Stimulated activated CD4-positive, alpha-beta T cell treated with anti-CD3 and anti-CD28 coated beads, Interleukin-1b, Interleukin-23, amount 100 ng/mL, for 4 hours (primary cell): Measurements from ENCODE around the gene IFFO2.

Experiments used
- DNase-seq, 2 donors: peaks; one replicate each; pipeline ENCODE4 v3.0.0-alpha.2; 2020; ENCODE audit warnings: low read depth in 2 of 2

The IFFO2 gene

GRCh38 chr1:18972531-18972930 lies 16.1 kb upstream of the IFFO2 start:
- DNase-seq: no peak

GRCh38 chr1:18970762-18971161 lies 14.3 kb upstream of the IFFO2 start:
- no peak for DNase-seq

DNA sequence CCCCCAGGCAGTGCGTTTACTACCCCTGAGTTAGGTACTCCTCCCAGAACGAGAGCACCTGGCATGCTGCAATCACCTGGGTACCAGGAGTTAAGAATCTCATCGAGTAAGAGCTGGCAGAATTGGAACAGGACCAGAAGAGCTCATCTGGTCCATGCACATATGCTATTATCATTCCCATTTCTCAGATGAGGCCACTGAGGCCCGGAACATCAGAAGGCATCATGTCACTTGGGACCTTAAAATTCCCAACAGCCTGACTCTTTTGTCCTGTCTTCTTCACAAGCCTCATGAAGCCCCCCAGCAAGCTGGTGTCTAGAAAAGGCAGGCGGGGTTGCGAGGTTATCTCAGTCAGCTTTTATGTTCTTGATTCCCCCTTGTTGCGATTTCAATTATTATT lies 13.9 kb upstream of the IFFO2 start:
- DNase-seq: no peak

DNA sequence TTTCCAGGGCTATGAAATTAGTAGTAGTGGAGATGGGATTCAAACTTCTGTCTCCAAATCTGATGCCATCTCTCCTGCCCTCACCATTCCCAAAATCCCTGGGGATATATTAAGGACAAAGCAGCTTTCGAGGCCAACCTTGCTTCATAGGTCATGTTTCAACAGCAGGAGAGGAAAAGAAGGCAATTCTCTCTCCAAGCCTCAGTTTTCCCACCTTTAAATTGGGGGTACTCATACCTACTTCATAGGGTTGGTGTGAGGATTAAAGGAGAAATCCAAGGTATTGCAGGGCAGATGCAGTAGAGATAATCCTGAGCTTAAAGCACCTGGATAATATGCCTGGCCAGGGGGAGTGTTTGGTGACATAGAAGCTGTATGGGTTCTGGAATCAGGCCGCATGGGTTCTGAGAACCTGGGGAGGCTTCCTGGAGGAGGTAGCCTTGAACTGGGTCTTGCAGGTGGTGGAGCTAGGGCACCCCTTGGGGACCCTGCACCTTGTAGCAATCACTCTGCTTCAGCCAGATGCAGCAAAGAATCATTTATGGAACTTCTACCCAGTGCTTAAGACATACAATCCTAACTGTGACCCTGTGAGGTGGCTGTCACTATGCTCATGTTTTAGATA lies 10.7 kb upstream of the IFFO2 start:
- no peak for DNase-seq

DNA sequence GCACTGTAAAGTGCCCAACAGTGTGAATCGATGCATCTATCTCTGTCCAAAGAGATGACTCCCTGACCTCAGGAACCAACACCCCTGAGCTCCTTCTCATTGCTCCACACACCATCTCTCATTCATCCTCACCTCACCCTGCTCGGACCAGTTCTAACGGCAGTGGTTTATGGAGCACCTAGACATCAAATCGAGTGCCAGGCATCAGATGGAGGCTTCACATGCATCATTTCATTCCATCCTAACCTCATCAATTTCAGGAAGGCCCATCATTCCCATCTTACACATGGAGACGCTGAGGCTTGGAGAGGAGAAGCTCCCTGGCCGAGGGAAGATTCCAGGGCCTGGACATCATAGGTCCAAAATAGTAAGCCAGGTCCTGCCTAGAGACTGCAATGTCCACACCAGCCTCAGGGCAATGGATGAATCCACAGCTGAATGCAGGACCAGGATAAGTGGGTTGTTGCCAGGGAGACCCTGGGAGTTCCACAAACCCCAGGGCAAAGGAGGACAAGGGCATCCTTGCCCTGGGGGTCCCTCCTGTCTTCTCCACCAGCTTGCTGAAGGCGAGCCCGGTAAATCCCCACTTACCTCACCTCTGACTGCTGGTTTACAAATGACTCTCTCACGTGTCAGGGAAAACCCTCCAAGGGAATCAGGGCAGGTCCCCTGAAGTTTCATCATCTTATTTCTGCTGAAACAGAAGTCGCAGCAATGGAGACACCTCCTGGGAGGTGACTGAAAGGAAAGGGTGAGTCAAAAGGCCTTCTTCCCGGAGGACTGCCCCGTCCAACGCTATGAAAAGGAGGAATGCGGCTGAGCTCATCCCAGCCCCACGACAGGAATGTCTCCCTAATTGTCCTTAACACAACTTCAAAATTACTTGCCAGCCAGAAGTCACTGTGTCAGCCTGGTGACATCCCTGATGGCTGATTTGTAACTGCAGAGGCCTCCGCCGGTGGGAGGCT lies 9.0 kb upstream of the IFFO2 start:
- DNase-seq: no peak

- no peak for DNase-seq
Observed at GRCh38 chr1:18963968-18964367, 7.5 kb upstream of the IFFO2 start.

- no peak for DNase-seq
Observed at GRCh38 chr1:18962855-18963737, 6.6 kb upstream of the IFFO2 start.

GRCh38 chr1:18962121-18962721 lies 5.7 kb upstream of the IFFO2 start:
- no peak for DNase-seq

DNA sequence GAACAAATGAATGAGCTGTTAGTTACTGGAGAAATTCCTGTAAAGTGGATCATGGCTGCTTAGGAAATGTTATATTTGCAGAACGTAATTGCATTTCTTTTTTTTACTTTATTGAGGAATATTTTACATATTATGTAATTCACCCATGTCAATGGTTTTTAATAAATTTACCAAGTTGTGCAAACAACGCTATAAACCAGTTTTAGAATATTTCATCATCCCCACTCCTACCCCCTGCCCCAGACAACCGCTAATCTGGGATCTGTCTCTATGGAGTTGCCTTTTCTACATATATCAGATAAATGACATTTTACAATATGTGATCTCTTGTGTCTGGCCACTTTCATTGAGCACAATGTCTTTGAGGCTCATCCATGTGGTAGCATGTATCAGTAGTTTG lies 4.3 kb upstream of the IFFO2 start:
- no peak for DNase-seq

- no peak for DNase-seq
Observed at GRCh38 chr1:18960409-18960808, 3.9 kb upstream of the IFFO2 start.

- DNase-seq: no peak
Observed at GRCh38 chr1:18959591-18959990, 3.1 kb upstream of the IFFO2 start.

DNA sequence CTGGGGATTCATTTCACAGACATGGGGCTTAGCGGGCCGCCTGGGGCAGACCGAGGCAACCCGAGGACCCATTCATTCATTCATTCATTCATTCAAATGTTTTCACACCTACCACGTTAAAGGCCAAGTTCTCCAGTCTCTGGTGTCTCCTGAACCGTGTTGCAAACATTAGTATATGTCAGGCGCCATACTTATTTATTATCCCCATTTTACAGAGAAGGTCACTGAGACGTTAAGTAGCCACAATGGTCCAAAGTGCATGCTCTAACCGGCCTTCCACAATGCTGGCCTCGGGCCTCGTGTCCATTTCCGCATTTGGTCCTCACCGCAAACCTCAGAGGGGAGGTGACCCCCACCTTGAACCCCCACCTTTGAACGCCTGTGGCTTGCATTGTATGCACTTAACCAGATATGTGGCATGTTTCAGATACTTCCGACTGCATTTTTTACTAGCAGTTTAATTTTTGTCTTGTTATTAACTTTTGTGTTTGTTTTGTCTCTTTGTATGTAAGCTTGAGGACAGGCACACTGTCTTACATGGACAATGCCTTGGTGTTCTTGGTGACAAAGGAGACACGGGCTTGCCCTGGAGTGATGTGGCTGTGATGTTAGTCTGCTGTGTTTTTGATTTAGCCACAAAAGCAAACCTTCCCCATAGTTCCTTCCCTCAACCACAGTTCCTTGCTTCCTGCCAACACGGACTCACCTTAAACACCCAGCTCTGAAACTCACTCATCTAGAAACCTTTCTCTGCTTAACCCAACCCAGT lies 1.2 kb upstream of the IFFO2 start:
- no peak for DNase-seq

DNA sequence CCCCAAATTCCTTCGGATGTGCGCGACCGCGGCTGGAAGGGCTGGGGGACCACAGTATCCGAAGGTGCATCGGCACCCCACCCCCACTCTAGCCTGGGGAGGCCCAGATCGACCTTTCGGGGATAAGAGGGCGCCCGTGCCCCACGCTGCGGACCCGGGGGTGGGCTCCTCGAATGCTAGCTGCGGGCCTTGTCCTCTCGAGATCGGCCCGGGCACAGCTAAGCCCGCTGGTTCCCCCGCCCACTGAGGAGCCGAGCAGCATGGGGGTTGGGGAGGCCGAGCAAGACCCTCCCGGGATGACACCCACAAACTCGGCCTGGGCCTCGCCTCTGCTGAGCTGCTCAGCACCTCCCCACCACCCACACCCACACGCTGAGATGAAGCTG lies 653 bp upstream of the IFFO2 start:
- DNase-seq: no peak

DNA sequence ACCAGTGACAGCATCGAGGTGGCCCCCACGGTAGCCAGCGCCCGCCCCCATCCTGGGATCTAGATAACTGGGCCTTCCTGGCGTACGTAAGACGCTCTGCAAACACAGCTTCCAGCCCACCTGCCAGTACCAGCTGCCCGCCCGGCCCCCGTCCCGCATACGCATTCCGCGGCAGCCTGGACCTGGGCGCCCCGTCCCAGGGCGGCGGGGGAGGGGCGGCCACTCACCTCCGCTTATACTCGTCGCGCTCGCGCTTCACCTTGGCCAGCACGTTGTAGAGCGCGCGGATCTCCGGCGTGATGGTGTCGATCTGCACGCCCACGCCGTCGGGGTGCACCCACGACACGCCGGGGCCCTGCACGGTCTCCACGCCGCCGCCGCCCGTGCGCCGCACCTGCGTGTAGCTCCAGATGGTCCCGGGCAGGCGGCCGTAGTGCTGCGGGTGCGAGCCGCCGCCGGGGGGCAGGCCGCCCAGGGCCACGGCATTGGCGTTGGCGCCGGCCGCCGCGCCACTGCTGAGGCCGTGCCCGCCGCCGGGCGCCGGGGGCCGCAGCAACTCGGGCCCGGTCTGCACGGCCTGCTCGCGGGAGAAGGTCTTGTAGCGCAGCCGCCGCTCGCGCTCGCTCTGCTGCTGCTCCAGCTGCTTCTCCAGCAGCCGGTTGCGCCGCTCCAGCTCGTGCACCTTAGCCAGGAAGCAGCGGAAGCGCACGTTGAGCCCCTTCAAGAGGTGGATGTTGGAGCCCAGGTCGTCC lies 859 bp downstream of the IFFO2 start:
- DNase-seq: peak; percentile 57 to 58

DNA sequence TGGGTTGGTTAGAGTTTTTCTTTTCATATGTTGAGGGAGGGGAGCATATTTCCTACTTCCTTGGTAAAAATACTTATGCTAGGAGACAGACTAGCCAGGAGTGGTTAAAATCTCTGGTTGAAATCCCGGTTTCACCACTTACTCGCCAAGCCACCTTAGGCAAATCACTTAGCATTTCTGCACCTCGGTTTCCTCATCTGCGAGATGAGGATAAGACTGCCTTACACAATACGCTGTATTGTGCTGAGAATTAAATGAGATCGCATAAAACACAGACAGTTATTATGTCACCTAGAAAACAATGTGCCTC lies 1.4 kb downstream of the IFFO2 start:
- no peak for DNase-seq

DNA sequence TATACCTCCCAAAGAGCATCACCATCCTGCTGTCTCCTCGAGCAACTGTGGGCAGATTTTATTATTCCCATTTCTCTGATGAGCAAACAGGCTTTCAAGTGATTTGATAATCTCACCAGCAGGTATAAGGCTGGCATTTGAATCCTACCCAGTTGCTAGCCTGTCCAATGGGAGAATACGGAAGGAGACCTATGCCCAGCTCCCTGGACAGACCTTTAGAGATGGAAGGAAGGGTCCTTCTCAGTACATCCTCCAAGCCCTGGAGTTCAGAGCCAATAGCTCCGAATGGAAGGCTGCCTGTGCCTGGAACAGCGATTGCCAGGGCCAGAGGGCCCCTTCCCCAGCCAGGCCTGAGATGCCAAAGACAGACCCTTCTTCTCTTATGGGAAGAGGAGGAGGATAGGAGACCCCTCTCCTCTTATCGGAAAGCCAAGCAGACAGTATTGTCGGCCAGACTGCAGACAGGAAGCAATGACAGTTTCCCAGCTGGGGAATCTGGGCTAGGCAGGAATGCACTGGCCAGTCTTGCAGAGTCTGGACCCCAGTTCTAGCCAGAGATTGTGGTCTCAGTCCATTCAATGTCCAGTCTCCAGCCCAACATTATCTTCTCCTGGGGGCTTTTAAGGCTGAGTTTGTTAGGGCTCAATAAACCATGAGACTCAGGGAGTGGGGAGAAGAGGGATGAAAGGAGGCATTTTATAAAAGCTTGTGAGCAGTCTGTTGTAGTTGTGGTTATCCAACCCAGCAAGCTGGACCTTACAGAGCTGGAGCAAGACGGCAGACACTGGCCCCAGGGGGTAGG lies 2.0 kb downstream of the IFFO2 start:
- no peak for DNase-seq

DNA sequence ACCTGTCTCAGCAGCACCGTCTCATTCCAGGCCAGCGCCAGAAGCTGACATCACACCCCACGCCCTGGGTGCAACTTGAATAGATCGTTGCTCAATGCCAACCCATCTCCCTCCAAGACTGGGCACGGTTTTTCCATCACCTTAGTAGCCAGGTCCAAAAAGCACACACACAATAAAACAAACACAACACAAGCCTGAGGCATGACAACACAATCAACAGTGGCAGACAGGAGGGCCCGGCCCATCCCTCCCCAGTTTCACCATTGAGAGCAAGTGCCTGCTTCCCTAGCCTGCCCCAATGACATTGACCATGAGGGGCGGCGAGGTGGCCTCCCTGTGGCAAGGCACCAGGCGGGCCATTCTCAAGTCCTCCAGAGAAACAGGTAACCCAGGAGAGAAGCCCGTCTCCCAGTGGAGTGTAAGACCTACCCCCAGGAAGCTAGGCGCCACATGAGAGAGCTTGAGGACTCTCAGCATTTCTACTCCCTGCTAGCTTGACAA lies 2.7 kb downstream of the IFFO2 start:
- no peak for DNase-seq

DNA sequence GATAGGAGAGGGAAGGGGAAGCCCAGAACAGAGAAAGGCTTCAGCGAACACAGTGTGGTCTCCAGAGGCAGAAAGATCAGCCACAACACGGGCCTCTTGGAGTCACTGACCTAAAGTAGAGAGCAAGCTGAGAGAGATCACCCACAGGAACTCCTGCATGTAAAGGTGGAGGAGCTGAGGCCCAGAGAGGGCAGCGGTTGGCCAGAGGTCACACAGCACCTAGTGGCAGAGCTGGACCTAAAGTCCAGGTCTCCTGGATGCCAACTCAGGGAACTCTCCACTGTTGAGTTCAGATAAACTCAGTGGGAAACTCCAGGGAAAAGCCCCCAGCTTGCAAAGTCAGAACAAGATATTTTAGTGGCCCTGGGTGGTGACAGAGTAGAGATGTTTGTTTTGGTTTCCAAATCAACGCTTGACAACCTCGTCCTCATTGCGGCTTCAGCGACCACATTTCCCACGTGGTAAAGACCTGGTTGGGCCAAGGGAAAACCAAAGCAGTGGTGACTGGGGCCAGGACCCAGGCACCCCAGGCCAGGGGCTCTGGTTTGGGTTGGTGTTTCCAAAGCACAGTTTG lies 4.6 kb downstream of the IFFO2 start:
- peak; percentile 41 to 42 for DNase-seq

- DNase-seq: no peak
Observed at GRCh38 chr1:18951416-18951815, 5.1 kb downstream of the IFFO2 start.
